SK-N-SH (cell line): ENCODE results near the gene TCHP.

Experiments
- JUND ChIP-seq: IDR thresholded peaks from 2 replicates; pipeline ENCODE4 v1.4.0; 2012
- SIN3A ChIP-seq: IDR thresholded peaks from 2 replicates; pipeline ENCODE4 v1.6.1; 2012; ENCODE audit warnings: low read depth, mild to moderate bottlenecking, low read length, moderate library complexity, borderline replicate concordance
- TF ChIP-seq, protein P1 (sequence below): IDR thresholded peaks from 2 replicates; pipeline ENCODE4 v1.4.0; 2012; ENCODE audit warnings: low read depth
- TF ChIP-seq, protein P2 (sequence below): fragments of 200-600 bp; sonication (generic); IDR thresholded peaks from 2 replicates; pipeline ENCODE4 v1.6.1; 2017; ENCODE audit warnings: antibody characterized with exemption, mild to moderate bottlenecking, moderate library complexity

DNA sequence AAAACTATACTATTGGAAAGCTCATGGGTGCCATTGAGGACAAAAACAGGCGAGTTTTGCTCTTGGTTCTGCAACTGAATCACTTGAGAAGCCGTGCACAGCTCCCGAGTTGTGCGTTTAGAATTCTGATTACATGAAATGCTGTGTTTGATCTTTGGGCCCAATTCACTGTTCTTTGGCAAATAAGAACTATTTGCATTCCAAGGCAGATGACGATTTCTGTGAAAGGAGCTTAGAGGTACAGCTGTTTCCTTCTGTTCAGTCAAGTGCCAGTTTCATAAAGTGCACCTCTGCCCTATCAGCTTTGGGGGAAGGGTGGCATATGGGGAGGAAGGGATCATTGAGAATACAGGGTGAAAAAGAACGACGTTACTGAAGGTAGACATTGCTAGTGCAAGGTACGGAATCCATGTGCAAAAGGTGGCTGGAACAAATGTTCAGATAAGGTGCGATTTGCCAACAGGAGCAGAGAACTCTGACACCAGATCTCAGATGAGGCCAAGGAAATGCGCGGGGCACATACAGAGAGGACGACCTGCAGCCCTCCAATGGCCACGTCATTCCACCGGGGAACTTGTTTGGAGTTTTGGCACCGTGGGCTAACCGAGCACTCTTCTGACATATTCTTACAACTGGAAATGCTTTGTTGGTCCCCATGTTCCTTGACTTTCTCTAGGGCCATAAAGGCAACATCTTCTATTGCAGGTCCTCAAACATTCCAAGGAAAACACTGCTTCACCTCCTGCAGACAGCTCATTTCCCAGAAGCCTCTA lies 30.1 kb downstream of the TCHP start:
- TF ChIP-seq SIN3A = no peak
- TF ChIP-seq, protein P1, sequence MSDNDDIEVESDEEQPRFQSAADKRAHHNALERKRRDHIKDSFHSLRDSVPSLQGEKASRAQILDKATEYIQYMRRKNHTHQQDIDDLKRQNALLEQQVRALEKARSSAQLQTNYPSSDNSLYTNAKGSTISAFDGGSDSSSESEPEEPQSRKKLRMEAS = no peak
- TF ChIP-seq, protein P2, sequence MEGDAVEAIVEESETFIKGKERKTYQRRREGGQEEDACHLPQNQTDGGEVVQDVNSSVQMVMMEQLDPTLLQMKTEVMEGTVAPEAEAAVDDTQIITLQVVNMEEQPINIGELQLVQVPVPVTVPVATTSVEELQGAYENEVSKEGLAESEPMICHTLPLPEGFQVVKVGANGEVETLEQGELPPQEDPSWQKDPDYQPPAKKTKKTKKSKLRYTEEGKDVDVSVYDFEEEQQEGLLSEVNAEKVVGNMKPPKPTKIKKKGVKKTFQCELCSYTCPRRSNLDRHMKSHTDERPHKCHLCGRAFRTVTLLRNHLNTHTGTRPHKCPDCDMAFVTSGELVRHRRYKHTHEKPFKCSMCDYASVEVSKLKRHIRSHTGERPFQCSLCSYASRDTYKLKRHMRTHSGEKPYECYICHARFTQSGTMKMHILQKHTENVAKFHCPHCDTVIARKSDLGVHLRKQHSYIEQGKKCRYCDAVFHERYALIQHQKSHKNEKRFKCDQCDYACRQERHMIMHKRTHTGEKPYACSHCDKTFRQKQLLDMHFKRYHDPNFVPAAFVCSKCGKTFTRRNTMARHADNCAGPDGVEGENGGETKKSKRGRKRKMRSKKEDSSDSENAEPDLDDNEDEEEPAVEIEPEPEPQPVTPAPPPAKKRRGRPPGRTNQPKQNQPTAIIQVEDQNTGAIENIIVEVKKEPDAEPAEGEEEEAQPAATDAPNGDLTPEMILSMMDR = no peak
- no peak for TF ChIP-seq JUND
